Common myeloid progenitor, CD34-positive (primary cell): Measurements from ENCODE around the gene EPHA5.

Experiments
- CTCF ChIA-PET: fragments of 350-600 bp; sonication (Branson Sonifier 250); formaldehyde crosslinking; loops from one replicate; lab custom pipeline; 2021; ENCODE audit warnings: antibody characterized with exemption; lab: Charles Lee
- POLR2A ChIA-PET: fragments of 350-600 bp; sonication (Branson Sonifier 250); formaldehyde crosslinking; loops from one replicate; lab custom pipeline; 2021; ENCODE audit warnings: antibody characterized with exemption; lab: Charles Lee
- DNase-seq, 3 donors: peaks; one replicate each; pipeline versions ENCODE4 v3.0.0 to v3.0.0-alpha.2; 2013
- H3K27ac ChIP-seq, 2 experiments: 1 replicate in 1 of 2; 2 replicates in 1 of 2; pipeline ENCODE4 v1.7.0; 2013; ENCODE audit warnings: inconsistent platforms in 2 of 2, low read length in 2 of 2, mild to moderate bottlenecking in 2 of 2, low read depth in 1 of 2, moderate library complexity in 1 of 2; ENCODE audit not compliant: severe bottlenecking in 2 of 2, insufficient read depth in 1 of 2, poor library complexity in 1 of 2
- H3K27me3 ChIP-seq, 5 experiments: replicated peaks in 2 of 5; 1 replicate in 3 of 5; 2 replicates in 2 of 5; pipeline versions ENCODE4 v1.6.1 to v1.7.0; 2013; ENCODE audit warnings: low read length in 4 of 5, mild to moderate bottlenecking in 2 of 5, moderate library complexity in 2 of 5, inconsistent platforms in 1 of 5; ENCODE audit not compliant: insufficient read depth in 5 of 5, control insufficient read depth in 4 of 5
- H3K36me3 ChIP-seq, 4 experiments: 1 replicate in 2 of 4; 2 replicates in 2 of 4; pipeline versions ENCODE4 v1.6.1 to v1.7.0; 2013; ENCODE audit warnings: low read length in 3 of 4, control low read depth in 1 of 4, mild to moderate bottlenecking in 1 of 4; ENCODE audit not compliant: control insufficient read depth in 4 of 4, insufficient read depth in 4 of 4
- H3K4me1 ChIP-seq, 4 experiments: 1 replicate in 3 of 4; 2 replicates in 1 of 4; pipeline versions ENCODE4 v1.6.1 to v1.7.1; 2013; ENCODE audit warnings: low read length in 3 of 4, mild to moderate bottlenecking in 3 of 4, control low read depth in 1 of 4, inconsistent platforms in 1 of 4, moderate library complexity in 1 of 4; ENCODE audit not compliant: control insufficient read depth in 4 of 4, insufficient read depth in 4 of 4; ENCODE audit errors: control extremely low read depth in 1 of 4
- H3K4me3 ChIP-seq, 7 experiments: 1 replicate in 4 of 7; 2 replicates in 3 of 7; pipeline versions ENCODE4 v1.5.1 to v1.7.0; 2013; ENCODE audit warnings: mild to moderate bottlenecking in 7 of 7, low read length in 6 of 7, moderate library complexity in 6 of 7, inconsistent platforms in 2 of 7, low read depth in 2 of 7, control low read depth in 1 of 7; ENCODE audit not compliant: insufficient read depth in 4 of 7, control insufficient read depth in 1 of 7; ENCODE audit errors: extremely low read depth in 1 of 7
- H3K9me3 ChIP-seq, 5 experiments: 1 replicate in 4 of 5; 2 replicates in 1 of 5; pipeline versions ENCODE4 v1.6.1 to v1.7.1; 2013; ENCODE audit warnings: low read length in 4 of 5, mild to moderate bottlenecking in 2 of 5, inconsistent platforms in 1 of 5, low read depth in 1 of 5, moderate library complexity in 1 of 5; ENCODE audit not compliant: control insufficient read depth in 4 of 5, insufficient read depth in 2 of 5; ENCODE audit errors: control extremely low read depth in 1 of 5
- WGBS: methylation state at CpG from one replicate; pipeline ENCODE4 v1.1.5; 2013; ENCODE audit not compliant: insufficient coverage; 5-methylcytosine and 5-hydroxymethylcytosine counted together

EPHA5 gene

GRCh38 chr4:65393078-65393477 lies 277.2 kb downstream of the EPHA5 start:
- no peak for DNase-seq
- Histone ChIP-seq H3K36me3 (no peaks in the 10 kb centered on the region), H3K27ac (no peak overlapping the region), H3K9me3 (peaks cover 0 to 4% (median 0%) of the 10 kb centered on the region in 5 experiments), H3K4me3 (no peak overlapping the region), H3K4me1 (no peaks in the 10 kb centered on the region), H3K27me3 (no peaks in the 10 kb centered on the region)
- CTCF ChIA-PET, result no interaction called here
- WGBS, result no CpG with 5 or more reads among the region's 1 CpG
- POLR2A ChIA-PET, result no interaction called here

GRCh38 chr4:65392488-65392887 lies 277.8 kb downstream of the EPHA5 start:
- Histone ChIP-seq H3K9me3 (peaks cover 0 to 4% (median 0%) of the 10 kb centered on the region in 5 experiments), H3K4me3 (no peak overlapping the region), H3K27me3 (no peaks in the 10 kb centered on the region), H3K36me3 (no peaks in the 10 kb centered on the region), H3K4me1 (no peaks in the 10 kb centered on the region), H3K27ac (no peak overlapping the region)
- ChIA-PET POLR2A (no interaction called here), CTCF (no interaction called here)
- DNase-seq, result no peak
- WGBS, result no CpG with 5 or more reads among the region's 2 CpGs

- Histone ChIP-seq H3K36me3 (no peaks in the 10 kb centered on the region), H3K4me3 (no peak overlapping the region), H3K27ac (no peak overlapping the region), H3K4me1 (no peaks in the 10 kb centered on the region), H3K9me3 (peaks cover 0 to 4% (median 0%) of the 10 kb centered on the region in 5 experiments), H3K27me3 (no peaks in the 10 kb centered on the region)
- 73% methylated on average over 2 of the region's 2 CpGs for WGBS
- CTCF ChIA-PET, result no interaction called here
- POLR2A ChIA-PET, result no interaction called here
- no peak for DNase-seq
These were observed 278.5 kb downstream of the EPHA5 start for GRCh38 chr4:65391814-65392213.

GRCh38 chr4:65391382-65391781 lies 278.9 kb downstream of the EPHA5 start:
- no peaks in the 10 kb centered on the region for H3K4me1 ChIP-seq
- WGBS, result 89% methylated on average over 1 of the region's 1 CpG
- DNase-seq, result no peak
- ChIA-PET CTCF (no interaction called here), POLR2A (no interaction called here)
- H3K27ac ChIP-seq, result no peak overlapping the region
- H3K4me3 ChIP-seq, result no peak overlapping the region
- H3K27me3 ChIP-seq, result no peaks in the 10 kb centered on the region
- no peaks in the 10 kb centered on the region for H3K36me3 ChIP-seq
- peaks cover 0 to 3% (median 0%) of the 10 kb centered on the region in 5 experiments for H3K9me3 ChIP-seq

- ChIA-PET POLR2A (no interaction called here), CTCF (no interaction called here)
- no peaks in the 10 kb centered on the region for H3K4me1 ChIP-seq
- no peaks in the 10 kb centered on the region for H3K36me3 ChIP-seq
- no peaks in the 10 kb centered on the region for H3K9me3 ChIP-seq
- no peak for DNase-seq
- H3K27ac ChIP-seq, result no peak overlapping the region
- WGBS, result 94% methylated on average over 5 of the region's 5 CpGs
- no peaks in the 10 kb centered on the region for H3K27me3 ChIP-seq
- H3K4me3 ChIP-seq, result no peak overlapping the region
These were observed 283.4 kb downstream of the EPHA5 start for GRCh38 chr4:65386927-65387326.

- Histone ChIP-seq H3K4me3 (no peak overlapping the region), H3K27ac (no peak overlapping the region), H3K27me3 (no peaks in the 10 kb centered on the region), H3K4me1 (no peaks in the 10 kb centered on the region), H3K36me3 (no peaks in the 10 kb centered on the region), H3K9me3 (no peaks in the 10 kb centered on the region)
- ChIA-PET CTCF (no interaction called here), POLR2A (no interaction called here)
- DNase-seq, result no peak
- 100% methylated on average over 2 of the region's 6 CpGs for WGBS
These were observed 286.5 kb downstream of the EPHA5 start for GRCh38 chr4:65383589-65384305.

GRCh38 chr4:65381648-65382047 lies 288.6 kb downstream of the EPHA5 start:
- H3K27me3 ChIP-seq, result no peaks in the 10 kb centered on the region
- ChIA-PET CTCF (no interaction called here), POLR2A (no interaction called here)
- no peak overlapping the region for H3K4me3 ChIP-seq
- no peak for DNase-seq
- no peaks in the 10 kb centered on the region for H3K36me3 ChIP-seq
- H3K9me3 ChIP-seq, result no peaks in the 10 kb centered on the region
- H3K4me1 ChIP-seq, result no peaks in the 10 kb centered on the region
- no CpG with 5 or more reads among the region's 1 CpG for WGBS
- no peak overlapping the region for H3K27ac ChIP-seq
